ENCODE measurements around the gene GABRB1.

Gene GABRB1

DNA sequence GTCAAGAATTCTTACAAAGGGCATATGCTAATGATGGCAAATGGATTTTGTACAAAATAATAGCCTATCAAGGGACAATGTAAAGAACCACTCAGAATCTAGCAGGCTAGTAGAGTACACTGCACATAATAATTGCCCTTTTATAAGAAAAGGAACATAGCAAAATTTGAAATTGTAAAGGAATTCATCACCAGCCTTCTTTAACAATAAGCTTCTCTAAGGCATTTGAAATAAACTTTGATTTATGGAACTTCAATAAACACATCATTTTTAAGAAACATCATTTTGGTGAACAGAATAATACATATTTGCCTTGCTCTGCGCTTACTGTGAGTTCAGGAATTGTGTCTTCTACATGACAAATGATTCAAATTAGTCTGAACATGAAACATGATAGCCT is 444.0 kb downstream of the GABRB1 start:
- DNase-seq = no peak
